GM10248 (cell line): Measurements from ENCODE around the gene GABRA6.

Experiments
- CTCF ChIA-PET: fragments of 300-600 bp; sonication (Branson Sonifier 250); formaldehyde crosslinking; extraction: SDS; loops from one replicate; lab custom pipeline; 2021; ENCODE audit warnings: antibody characterized with exemption; lab: Yijun Ruan, JAX
- POLR2A ChIA-PET: fragments of 350-650 bp; sonication (Branson Sonifier 250); formaldehyde crosslinking; extraction: SDS; loops from one replicate; lab custom pipeline; 2020; ENCODE audit warnings: antibody characterized with exemption; lab: Yijun Ruan, JAX
- DNase-seq: peaks from one replicate; pipeline ENCODE4 v3.0.0; 2012; ENCODE audit errors: extremely low spot score
- CTCF ChIP-seq: IDR thresholded peaks from 2 replicates; pipeline ENCODE4 v1.5.1; 2012; ENCODE audit warnings: mild to moderate bottlenecking, low read depth; ENCODE audit errors: extremely low read depth, missing control alignments, control extremely low read depth

Gene GABRA6

GRCh38 chr5:161734741-161735140 lies 49.2 kb downstream of the GABRA6 start:
- DNase-seq: no peak
- ChIA-PET CTCF (interaction anchor here (0.8 to 1.7 kb wide), 3 partner anchors 12 to 33 kb away, joined by 3 to 5 read pairs (median 3); no protein-coding TSS in a partner anchor), POLR2A (no interaction called here)
- no peak for TF ChIP-seq CTCF

GRCh38 chr5:161740433-161740832 lies 54.9 kb downstream of the GABRA6 start:
- TF ChIP-seq CTCF: no peak
- ChIA-PET POLR2A (no interaction called here), CTCF (no interaction called here)
- no peak for DNase-seq

- no peak for TF ChIP-seq CTCF
These were observed 58.8 kb downstream of the GABRA6 start for GRCh38 chr5:161744276-161744675.

GRCh38 chr5:161745392-161745791 lies 59.9 kb downstream of the GABRA6 start:
- CTCF ChIA-PET: interaction anchor here (1.4 kb wide), 1 partner anchor 58 kb away, joined by 3 read pairs; no protein-coding TSS in a partner anchor
- no peak for TF ChIP-seq CTCF
- POLR2A ChIA-PET: no interaction called here
- DNase-seq: no peak

More at GRCh38 chr5:161744276-161744675, 58.8 kb downstream of the GABRA6 start:
- DNase-seq: no peak
- ChIA-PET POLR2A (no interaction called here), CTCF (no interaction called here)

GRCh38 chr5:161751265-161751664 lies 65.7 kb downstream of the GABRA6 start:
- DNase-seq: no peak
- CTCF ChIA-PET: no interaction called here
- POLR2A ChIA-PET: no interaction called here
- no peak for TF ChIP-seq CTCF
